ENCODE data around the gene FNDC1.
"Not testable (repeated sequence)": the region's sequence is repeated elsewhere in the genome, so short reads cannot be mapped to it uniquely, and the experiment has no call there.

FNDC1 gene

GRCh38 chr6:159169193-159169555 is at the start of gene FNDC1:
Gene FNDC1, plus strand, starts transcription at chr6:159169400. Its CDS starts 197 bp downstream, at chr6:159169597.
- DNase-seq (ENCODE audit: low read depth in 3 of 3): peak in 1 of 3 experiments; percentile 54

GRCh38 chr6:159119791-159120190 is 49.4 kb upstream of the FNDC1 start:
- DNase-seq (ENCODE audit: low read depth in 3 of 3): no peak

DNA sequence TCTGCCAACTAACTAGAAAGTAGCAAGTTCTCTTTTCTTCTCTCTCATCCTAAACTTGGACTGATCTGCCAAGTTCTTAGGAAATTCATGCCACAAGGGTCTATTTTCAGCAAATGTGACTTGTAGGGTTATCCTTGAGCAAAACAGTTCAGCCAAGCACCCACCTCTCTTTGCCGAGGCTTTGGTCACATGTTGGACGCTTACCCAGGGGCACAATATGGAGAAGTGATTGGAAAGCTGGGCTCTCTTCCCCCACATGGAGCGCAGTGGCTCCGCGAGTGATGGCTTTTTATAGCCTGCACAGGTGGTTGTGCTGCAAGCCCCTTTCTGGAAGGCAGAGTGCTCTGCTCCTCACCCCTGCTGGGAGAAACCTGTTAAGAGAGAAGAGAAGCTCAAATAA is 47.7 kb upstream of the FNDC1 start:
- DNase-seq (ENCODE audit: low read depth in 3 of 3): no peak

DNA sequence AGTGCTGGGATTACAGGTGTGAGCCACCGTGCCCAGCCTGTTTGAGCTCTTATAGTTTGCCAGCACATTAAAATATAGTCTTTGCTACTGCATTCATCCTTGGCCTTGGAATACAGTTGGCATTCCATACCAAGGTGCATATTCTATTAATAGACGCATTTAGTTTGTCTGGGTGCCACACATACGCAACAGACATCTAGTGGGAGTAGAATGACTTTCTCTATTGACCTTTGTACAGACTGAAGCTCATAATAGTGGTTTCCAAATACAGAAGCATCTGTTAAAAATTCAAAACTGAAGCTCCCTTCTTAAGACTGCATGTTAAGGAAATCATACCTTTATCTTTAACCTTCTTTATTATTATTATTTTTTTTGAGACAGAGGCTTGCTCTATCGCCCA is 46.7 kb upstream of the FNDC1 start:
- no peak for DNase-seq (ENCODE audit: low read depth in 3 of 3)

DNA sequence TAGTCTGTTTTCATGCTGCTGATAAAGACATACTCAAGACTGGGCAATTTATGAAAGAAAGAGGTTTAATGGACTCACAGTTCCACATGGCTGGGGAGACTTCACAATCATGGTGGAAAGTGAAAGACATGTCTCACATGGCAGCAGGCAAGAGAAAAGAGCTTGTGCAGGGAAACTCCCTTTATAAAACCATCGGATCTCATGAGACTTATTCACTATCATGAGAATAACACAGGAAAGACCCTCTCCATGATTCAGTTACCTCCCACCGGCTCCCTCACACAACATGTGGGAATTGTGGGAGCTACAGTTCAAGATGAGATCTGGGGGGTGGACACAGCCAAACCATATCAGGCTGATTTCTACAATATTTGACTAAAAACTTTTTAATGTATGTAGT is 45.4 kb upstream of the FNDC1 start:
- DNase-seq (ENCODE audit: low read depth in 3 of 3): not testable (repeated sequence)

GRCh38 chr6:159125014-159125609 is 44.1 kb upstream of the FNDC1 start:
- no peak for DNase-seq (ENCODE audit: low read depth in 3 of 3)

- DNase-seq (ENCODE audit: low read depth in 3 of 3): no peak
Measured at GRCh38 chr6:159125951-159126352, 43.2 kb upstream of the FNDC1 start.

DNA sequence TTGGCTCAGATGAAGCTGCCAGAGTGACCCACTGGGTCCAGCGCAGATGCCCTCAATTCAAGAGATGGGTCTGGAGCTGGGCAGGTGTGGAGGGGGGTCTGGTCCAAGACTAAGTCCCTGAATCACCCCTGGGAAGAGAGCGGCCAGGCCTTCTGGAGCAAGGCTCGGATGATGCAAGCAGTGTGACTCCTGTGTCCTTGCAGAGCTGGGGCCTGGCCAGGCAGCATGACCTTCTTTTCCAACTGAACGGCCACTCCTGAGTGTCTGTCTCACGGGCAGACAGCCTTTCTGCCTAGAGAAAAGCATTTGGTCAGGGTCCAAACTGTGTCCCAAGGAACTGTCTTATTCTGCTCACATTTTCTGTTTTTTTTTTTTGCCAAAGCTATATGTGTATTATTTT is 42.6 kb upstream of the FNDC1 start:
- DNase-seq (ENCODE audit: low read depth in 3 of 3): no peak

- no peak for DNase-seq (ENCODE audit: low read depth in 3 of 3)
Measured at GRCh38 chr6:159127701-159128100, 41.5 kb upstream of the FNDC1 start.

- DNase-seq (ENCODE audit: low read depth in 3 of 3): no peak
Measured at GRCh38 chr6:159128978-159129377, 40.2 kb upstream of the FNDC1 start.

GRCh38 chr6:159130846-159131245 is 38.4 kb upstream of the FNDC1 start:
- no peak for DNase-seq (ENCODE audit: low read depth in 3 of 3)

GRCh38 chr6:159131709-159132108 is 37.5 kb upstream of the FNDC1 start:
- DNase-seq (ENCODE audit: low read depth in 3 of 3): no peak

DNA sequence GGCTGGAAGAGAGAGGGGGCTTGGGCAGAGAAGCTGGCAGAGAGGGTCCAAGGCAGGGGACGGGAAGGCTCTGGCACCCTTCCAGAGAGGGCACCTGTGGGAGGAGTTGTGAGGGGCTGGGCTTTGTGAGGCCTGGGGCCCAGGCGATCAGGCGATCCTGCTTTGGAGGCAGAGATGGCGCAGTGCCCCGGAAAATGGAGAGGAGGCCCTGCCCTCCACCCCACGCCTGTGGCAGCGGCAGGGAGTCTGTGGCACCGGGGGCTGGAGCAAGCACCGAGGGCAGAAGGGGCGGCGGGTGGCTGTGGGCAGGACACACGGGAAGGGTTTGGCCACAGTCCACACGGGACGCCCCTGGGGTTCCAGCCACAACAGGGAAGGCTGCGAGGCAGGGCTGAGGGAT is 36.5 kb upstream of the FNDC1 start:
- DNase-seq (ENCODE audit: low read depth in 3 of 3): no peak

DNA sequence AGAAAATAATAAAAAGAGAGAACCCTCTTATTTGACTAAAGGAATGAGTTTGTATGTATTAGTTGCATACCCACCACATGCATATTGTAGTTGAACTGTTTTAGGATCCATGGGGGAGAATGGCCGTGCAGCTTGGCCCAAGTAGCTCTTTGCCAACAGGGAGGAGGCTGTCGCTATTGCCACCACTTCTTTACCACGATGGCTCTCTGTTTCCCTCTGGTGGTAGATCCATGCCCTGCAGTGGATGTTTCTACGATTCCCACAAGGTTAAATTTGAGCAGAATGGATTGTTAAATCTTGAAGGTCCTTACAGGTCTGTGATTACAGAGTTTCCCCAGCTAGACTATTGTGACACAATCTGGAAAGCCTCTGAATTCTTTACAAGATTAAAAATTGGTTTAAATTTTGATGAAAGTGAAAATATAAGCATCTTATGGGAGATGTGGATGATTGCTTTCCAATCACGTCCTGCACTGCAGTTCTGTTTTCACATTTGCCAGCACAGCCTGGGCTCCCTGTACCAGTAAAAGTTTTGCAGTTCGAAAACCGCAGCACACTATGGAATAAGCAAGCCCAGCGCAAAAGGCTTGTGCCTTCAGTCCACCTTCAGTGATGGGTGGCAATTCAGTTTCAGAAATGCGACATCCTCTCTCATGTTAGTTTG is 34.4 kb upstream of the FNDC1 start:
- peak; percentile 58 to 71 (median 63) for DNase-seq (ENCODE audit: low read depth in 3 of 3)

DNA sequence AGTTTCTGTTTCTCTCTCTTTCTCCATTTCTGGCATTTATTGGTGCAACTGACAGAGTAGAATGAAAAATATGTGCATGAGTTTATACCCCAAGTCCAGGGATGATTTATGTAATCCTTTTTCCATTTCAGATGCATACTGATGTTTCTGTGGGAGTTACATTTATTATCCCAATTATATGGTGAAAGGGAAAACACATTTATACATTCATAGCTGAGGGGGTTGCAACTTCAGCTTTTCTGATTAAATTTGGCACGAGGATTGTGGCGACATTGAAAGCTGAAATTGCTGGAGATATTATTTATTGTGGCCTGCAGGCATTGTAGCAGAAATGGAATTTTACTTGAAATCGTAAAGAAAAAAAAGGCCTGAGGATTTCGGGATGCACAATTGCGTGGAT is 31.5 kb upstream of the FNDC1 start:
- no peak for DNase-seq (ENCODE audit: low read depth in 3 of 3)

- DNase-seq (ENCODE audit: low read depth in 3 of 3): no peak
Measured at GRCh38 chr6:159142531-159142930, 26.7 kb upstream of the FNDC1 start.

GRCh38 chr6:159148641-159149040 is 20.6 kb upstream of the FNDC1 start:
- DNase-seq (ENCODE audit: low read depth in 3 of 3): no peak

GRCh38 chr6:159149641-159150040 is 19.6 kb upstream of the FNDC1 start:
- DNase-seq (ENCODE audit: low read depth in 3 of 3): no peak

DNA sequence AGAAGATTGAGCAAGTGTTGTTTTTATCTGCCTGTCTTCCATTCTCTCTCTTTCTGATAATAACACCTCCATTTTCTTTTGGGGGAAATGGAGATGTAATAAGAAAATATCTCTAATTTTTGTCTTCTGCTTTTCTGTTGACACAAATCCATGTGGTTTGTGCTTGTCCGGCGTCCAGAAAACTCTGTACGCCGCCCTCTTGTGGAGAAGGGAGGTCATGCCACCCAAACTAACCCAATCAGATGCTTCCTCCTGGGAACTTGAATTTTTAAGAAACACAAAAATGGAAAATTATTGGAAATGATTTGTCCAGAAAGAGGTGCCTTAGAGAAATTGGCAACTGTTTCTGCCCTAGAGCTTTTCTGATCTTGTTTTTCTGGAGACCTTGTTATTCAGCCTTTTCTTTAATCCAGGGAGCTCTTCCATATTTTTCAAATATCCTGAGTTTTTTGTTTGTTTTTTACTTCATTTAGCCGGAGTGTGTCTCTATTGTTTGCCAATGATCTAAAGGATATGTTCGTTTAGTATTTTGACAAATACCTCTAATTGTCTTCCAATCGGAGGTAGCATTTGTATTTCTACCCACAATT is 17.8 kb upstream of the FNDC1 start:
- peak in 1 of 3 experiments; percentile 58 for DNase-seq (ENCODE audit: low read depth in 3 of 3)

- no peak for DNase-seq (ENCODE audit: low read depth in 3 of 3)
Measured at GRCh38 chr6:159152041-159152440, 17.2 kb upstream of the FNDC1 start.

DNA sequence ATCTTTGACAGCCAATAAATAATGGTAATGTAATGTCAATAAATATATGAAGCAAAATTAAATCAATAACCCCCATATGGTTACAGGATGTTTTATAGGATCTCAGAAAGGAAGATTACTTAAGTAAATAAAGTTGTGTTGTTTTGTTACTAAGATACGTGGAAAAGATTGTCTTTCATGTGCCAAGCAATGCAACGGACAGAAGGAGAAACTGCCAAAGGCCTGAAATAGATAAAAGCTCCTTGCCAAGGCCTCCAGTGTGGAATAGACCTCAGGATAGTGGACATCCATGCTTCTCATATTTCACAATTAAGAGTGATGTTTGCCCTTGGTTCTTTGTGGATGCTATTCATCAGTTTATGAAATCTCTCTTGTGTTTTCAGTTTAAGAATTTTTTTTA is 16.4 kb upstream of the FNDC1 start:
- no peak for DNase-seq (ENCODE audit: low read depth in 3 of 3)

- DNase-seq (ENCODE audit: low read depth in 3 of 3): no peak
Measured at GRCh38 chr6:159155679-159156078, 13.5 kb upstream of the FNDC1 start.

GRCh38 chr6:159156089-159156488 is 13.1 kb upstream of the FNDC1 start:
- DNase-seq (ENCODE audit: low read depth in 3 of 3): no peak
